Muscle layer of duodenum (tissue), 2 donors: ENCODE measurements around the gene TYW5.

Experiments used
- H3K27ac ChIP-seq: one replicate; pipeline ENCODE4 v1.7.0; 2013; ENCODE audit warnings: mild to moderate bottlenecking, low read length
- H3K27me3 ChIP-seq: one replicate; pipeline ENCODE4 v1.7.0; 2013; ENCODE audit warnings: low read depth, mild to moderate bottlenecking, control low read depth, low read length
- H3K36me3 ChIP-seq, 2 donors: one replicate each; pipeline ENCODE4 v1.7.0; 2013; ENCODE audit warnings: low read length in 2 of 2, control low read depth in 1 of 2, mild to moderate bottlenecking in 1 of 2; ENCODE audit not compliant: insufficient read depth in 2 of 2, control insufficient read depth in 1 of 2
- H3K4me1 ChIP-seq, 2 donors: one replicate each; pipeline ENCODE4 v1.7.0; 2013; ENCODE audit warnings: low read length in 2 of 2, mild to moderate bottlenecking in 2 of 2, control low read depth in 1 of 2, moderate library complexity in 1 of 2; ENCODE audit not compliant: insufficient read depth in 2 of 2, control insufficient read depth in 1 of 2
- H3K4me3 ChIP-seq, 2 donors: one replicate each; pipeline ENCODE4 v1.7.0; 2013; ENCODE audit warnings: low read length in 2 of 2, low read depth in 1 of 2, mild to moderate bottlenecking in 1 of 2
- H3K9me3 ChIP-seq, 2 donors: one replicate each; pipeline ENCODE4 v1.7.0; 2013; ENCODE audit warnings: low read length in 2 of 2, control low read depth in 1 of 2, mild to moderate bottlenecking in 1 of 2; ENCODE audit not compliant: control insufficient read depth in 1 of 2
- donor health status: healthy.

The TYW5 gene

GRCh38 chr2:199943373-199943772, 11.9 kb downstream of the TYW5 start:
- H3K27me3 ChIP-seq = no peaks in the 10 kb centered on the region
- H3K36me3 ChIP-seq = peaks cover 28 to 47% of the 10 kb centered on the region in 2 donors

GRCh38 chr2:199940373-199940772, 14.9 kb downstream of the TYW5 start:
- no peaks in the 10 kb centered on the region for H3K4me1 ChIP-seq
- H3K27ac ChIP-seq = no peak overlapping the region
- H3K9me3 ChIP-seq = no peaks in the 10 kb centered on the region
- peaks cover 29 to 32% of the 10 kb centered on the region in 2 donors for H3K36me3 ChIP-seq
- no peak overlapping the region for H3K4me3 ChIP-seq
- no peaks in the 10 kb centered on the region for H3K27me3 ChIP-seq

More at GRCh38 chr2:199943373-199943772, 11.9 kb downstream of the TYW5 start:
- no peak overlapping the region for H3K27ac ChIP-seq
- H3K9me3 ChIP-seq = no peaks in the 10 kb centered on the region
- H3K4me3 ChIP-seq = no peak overlapping the region
- no peaks in the 10 kb centered on the region for H3K4me1 ChIP-seq

- Histone ChIP-seq H3K4me3 (no peak overlapping the region), H3K9me3 (no peaks in the 10 kb centered on the region), H3K27ac (no peak overlapping the region), H3K36me3 (peaks cover 32 to 37% of the 10 kb centered on the region in 2 donors), H3K27me3 (no peaks in the 10 kb centered on the region), H3K4me1 (no peaks in the 10 kb centered on the region)
Observed at GRCh38 chr2:199936554-199936953, 18.7 kb downstream of the TYW5 start.

GRCh38 chr2:199933466-199933865, 21.8 kb downstream of the TYW5 start:
- Histone ChIP-seq H3K27me3 (no peaks in the 10 kb centered on the region), H3K9me3 (no peaks in the 10 kb centered on the region), H3K4me1 (no peaks in the 10 kb centered on the region), H3K4me3 (no peak overlapping the region), H3K27ac (no peak overlapping the region), H3K36me3 (peaks cover 22 to 33% of the 10 kb centered on the region in 2 donors)

GRCh38 chr2:199932312-199932855, 22.9 kb downstream of the TYW5 start:
- H3K27ac ChIP-seq = no peak overlapping the region
- no peaks in the 10 kb centered on the region for H3K27me3 ChIP-seq
- no peak overlapping the region for H3K4me3 ChIP-seq
- H3K4me1 ChIP-seq = no peaks in the 10 kb centered on the region
- H3K36me3 ChIP-seq = peaks cover 18 to 30% of the 10 kb centered on the region in 2 donors
- H3K9me3 ChIP-seq = no peaks in the 10 kb centered on the region

GRCh38 chr2:199929262-199929661, 26.0 kb downstream of the TYW5 start:
- no peaks in the 10 kb centered on the region for H3K9me3 ChIP-seq
- H3K27ac ChIP-seq = no peak overlapping the region

GRCh38 chr2:199928626-199929025, 26.7 kb downstream of the TYW5 start:
- H3K4me3 ChIP-seq = no peak overlapping the region
- H3K27ac ChIP-seq = no peak overlapping the region
- no peaks in the 10 kb centered on the region for H3K27me3 ChIP-seq
- H3K9me3 ChIP-seq = no peaks in the 10 kb centered on the region
- no peaks in the 10 kb centered on the region for H3K4me1 ChIP-seq
- peaks cover 19% of the 10 kb centered on the region in 2 donors for H3K36me3 ChIP-seq

More at GRCh38 chr2:199929262-199929661, 26.0 kb downstream of the TYW5 start:
- peaks cover 19% of the 10 kb centered on the region in 2 donors for H3K36me3 ChIP-seq
- no peaks in the 10 kb centered on the region for H3K4me1 ChIP-seq
- H3K4me3 ChIP-seq = no peak overlapping the region
- H3K27me3 ChIP-seq = no peaks in the 10 kb centered on the region

GRCh38 chr2:199928226-199928625, 27.1 kb downstream of the TYW5 start:
- H3K36me3 ChIP-seq = peaks cover 18 to 19% of the 10 kb centered on the region in 2 donors
- H3K4me1 ChIP-seq = no peaks in the 10 kb centered on the region
- no peaks in the 10 kb centered on the region for H3K27me3 ChIP-seq
- H3K4me3 ChIP-seq = no peak overlapping the region
- H3K9me3 ChIP-seq = no peaks in the 10 kb centered on the region
- no peak overlapping the region for H3K27ac ChIP-seq

GRCh38 chr2:199926806-199927205, 28.5 kb downstream of the TYW5 start:
- Histone ChIP-seq H3K4me1 (peaks cover 0 to 5% of the 10 kb centered on the region in 2 donors), H3K9me3 (no peaks in the 10 kb centered on the region), H3K27me3 (no peaks in the 10 kb centered on the region), H3K27ac (no peak overlapping the region), H3K36me3 (peaks cover 7% of the 10 kb centered on the region in 2 donors), H3K4me3 (no peak overlapping the region)

- no peak overlapping the region for H3K4me3 ChIP-seq
- H3K9me3 ChIP-seq = no peaks in the 10 kb centered on the region
- H3K27me3 ChIP-seq = no peaks in the 10 kb centered on the region
- peaks cover 0 to 5% of the 10 kb centered on the region in 2 donors for H3K4me1 ChIP-seq
- H3K36me3 ChIP-seq = peaks cover 0 to 9% of the 10 kb centered on the region in 2 donors
- H3K27ac ChIP-seq = no peak overlapping the region
Observed at GRCh38 chr2:199923924-199924323, 31.4 kb downstream of the TYW5 start.

GRCh38 chr2:199922856-199923255, 32.4 kb downstream of the TYW5 start:
- Histone ChIP-seq H3K9me3 (no peaks in the 10 kb centered on the region), H3K4me1 (peaks cover 0 to 5% of the 10 kb centered on the region in 2 donors), H3K4me3 (no peak overlapping the region), H3K27ac (no peak overlapping the region), H3K36me3 (peaks cover 0 to 16% of the 10 kb centered on the region in 2 donors), H3K27me3 (no peaks in the 10 kb centered on the region)

- no peak overlapping the region for H3K27ac ChIP-seq
- H3K36me3 ChIP-seq = peaks cover 0 to 17% of the 10 kb centered on the region in 2 donors
Observed at GRCh38 chr2:199916980-199917379, 38.3 kb downstream of the TYW5 start.

More at GRCh38 chr2:199916980-199917379, 38.3 kb downstream of the TYW5 start:
- H3K27me3 ChIP-seq = no peaks in the 10 kb centered on the region
- no peaks in the 10 kb centered on the region for H3K9me3 ChIP-seq
- H3K4me3 ChIP-seq = no peak overlapping the region
- H3K4me1 ChIP-seq = peaks cover 8 to 12% of the 10 kb centered on the region in 2 donors
